Spleen (tissue), 11 donors: Measurements from ENCODE around the gene TSPAN9. TPM values are rescaled to one million over a fixed set of nuclear protein-coding genes. Genes with fewer than 3 reads are reported as not detected.

Source experiments
- DNase-seq: peaks from one replicate; pipeline ENCODE4 v3.0.0-alpha.2; 2020
- H3K27ac ChIP-seq, 8 donors: fragments of 200-600 bp; sonication (generic) in 7 of 8; 1 replicate in 4 of 8; 2 replicates in 4 of 8; pipeline versions ENCODE4 v1.5.0 to v1.8.0; 2016 to 2021; ENCODE audit warnings: inconsistent platforms in 4 of 8, mild to moderate bottlenecking in 4 of 8, moderate library complexity in 1 of 8
- H3K27me3 ChIP-seq, 7 donors: fragments of 200-600 bp; sonication (generic) in 6 of 7; replicated peaks in 1 of 7; 1 replicate in 4 of 7; 2 replicates in 3 of 7; pipeline versions ENCODE4 v1.5.0 to v1.8.0; 2016 to 2021; ENCODE audit warnings: inconsistent platforms in 3 of 7, mild to moderate bottlenecking in 1 of 7
- H3K36me3 ChIP-seq, 6 donors: fragments of 200-600 bp; sonication (generic) in 5 of 6; 1 replicate in 4 of 6; 2 replicates in 2 of 6; pipeline versions ENCODE4 v1.5.0 to v1.8.0; 2016 to 2021; ENCODE audit warnings: inconsistent platforms in 2 of 6
- H3K4me1 ChIP-seq, 6 donors: fragments of 200-600 bp; sonication (generic) in 5 of 6; 1 replicate in 3 of 6; 2 replicates in 3 of 6; pipeline versions ENCODE4 v1.5.0 to v1.8.0; 2016 to 2021; ENCODE audit warnings: inconsistent platforms in 3 of 6
- H3K4me3 ChIP-seq, 8 donors: fragments of 200-600 bp; sonication (generic) in 7 of 8; 1 replicate in 4 of 8; 2 replicates in 4 of 8; pipeline versions ENCODE4 v1.5.0 to v1.8.0; 2016 to 2021; ENCODE audit warnings: inconsistent platforms in 4 of 8, mild to moderate bottlenecking in 4 of 8, moderate library complexity in 2 of 8
- H3K9me3 ChIP-seq, 8 donors: fragments of 200-600 bp; sonication (generic) in 7 of 8; 1 replicate in 4 of 8; 2 replicates in 4 of 8; pipeline versions ENCODE4 v1.5.0 to v1.8.0; 2016 to 2021; ENCODE audit warnings: inconsistent platforms in 4 of 8
- CTCF ChIP-seq, 11 experiments: fragments of 200-600 bp in 7 of 11; fragments of 450-650 bp in 4 of 11; sonication (generic) in 4 of 11; IDR thresholded peaks in 8 of 11; conservative IDR thresholded peaks in 3 of 11; 1 replicate in 7 of 11; 2 replicates in 4 of 11; pipeline versions ENCODE4 v1.4.0 to v1.8.0; 2016 to 2021; ENCODE audit warnings: antibody characterized with exemption in 11 of 11, inconsistent platforms in 4 of 11, mild to moderate bottlenecking in 1 of 11
- POLR2A ChIP-seq, 3 donors: fragments of 450-650 bp; IDR thresholded peaks; one replicate each; pipeline ENCODE4 v1.5.1; 2017; ENCODE audit warnings: antibody characterized with exemption in 3 of 3, mild to moderate bottlenecking in 1 of 3
- POLR2AphosphoS5 ChIP-seq, 3 donors: sonication (generic); formaldehyde crosslinking; IDR thresholded peaks; one replicate each; pipeline ENCODE4 v1.5.1; 2017; ENCODE audit warnings: antibody characterized with exemption in 3 of 3
- WGBS, 5 donors: extraction: QIAGEN DNeasy Blood & Tissue Kit in 3 of 5; methylation state at CpG; one replicate each; pipeline versions ENCODE4 v1.1.5 to v1.1.7; 2013 to 2018; 5-methylcytosine and 5-hydroxymethylcytosine counted together
- intact Hi-C: fragments of 100-400 bp; cut with DNase I; formaldehyde crosslinking; loops from one replicate; pipeline ENCODE4 v1.15.0; 2023; ENCODE audit warnings: low total_unique reads
- polyA plus RNA-seq, 3 donors: library from polyadenylated mRNA; stranded (reverse); fragments of 200-250 nt; gene quantifications; one replicate each; pipeline ENCODE4 v1.2.1, GENCODE V29; 2013
- total RNA-seq, 7 donors: library from RNA; depleted of rRNA in 3 of 7; stranded (reverse); fragments of >200 nt in 3 of 7; fragmentation: NEBNext Ultra II Directional in 4 of 7; extraction: Animal tissue kit (Norgen Biotek cat#: 25700) in 4 of 7; gene quantifications; one replicate each; pipeline versions ENCODE4 v1.1.0 to v1.2.1, GENCODE V29; 2016 to 2021
- donor health status: healthy with polysubstance abuse.
- donor health status: DM: no; HTN: no; CAD: no; lungs with moderate emphysema.
- donor health status: DM: no; HTN: no; CAD: no.
- donor health status: Bipolar disorder and iron deficiency.
- donor health status: healthy.
- donor health status: DM: no; HTN: no; CAD: no.
- donor health status: DM: yes; HTN: yes; CAD: no.

The TSPAN9 gene
- total and polyA plus RNA-seq, 10 donors = 3.6 to 51.1 (median 32.4) TPM

GRCh38 chr12:3289702-3290101 is 212.5 kb downstream of the TSPAN9 start:
- no peak for DNase-seq
- Histone ChIP-seq H3K4me1 (peaks cover 0 to 5% (median 0%) of the 10 kb centered on the region in 6 donors), H3K36me3 (peaks cover 0 to 13% (median 0%) of the 10 kb centered on the region in 6 donors), H3K27me3 (peaks cover 0 to 29% (median 0%) of the 10 kb centered on the region in 7 donors), H3K27ac (no peak overlapping the region), H3K4me3 (no peak overlapping the region), H3K9me3 (no peaks in the 10 kb centered on the region)
- 77 to 84% (median 82%) methylated on average over 9 of the region's 9 CpGs for WGBS, 5 donors
- intact Hi-C loops = no loop called here
- no peak for TF ChIP-seq POLR2AphosphoS5 (IDR thresholded peaks at IDR 0.05)

DNA sequence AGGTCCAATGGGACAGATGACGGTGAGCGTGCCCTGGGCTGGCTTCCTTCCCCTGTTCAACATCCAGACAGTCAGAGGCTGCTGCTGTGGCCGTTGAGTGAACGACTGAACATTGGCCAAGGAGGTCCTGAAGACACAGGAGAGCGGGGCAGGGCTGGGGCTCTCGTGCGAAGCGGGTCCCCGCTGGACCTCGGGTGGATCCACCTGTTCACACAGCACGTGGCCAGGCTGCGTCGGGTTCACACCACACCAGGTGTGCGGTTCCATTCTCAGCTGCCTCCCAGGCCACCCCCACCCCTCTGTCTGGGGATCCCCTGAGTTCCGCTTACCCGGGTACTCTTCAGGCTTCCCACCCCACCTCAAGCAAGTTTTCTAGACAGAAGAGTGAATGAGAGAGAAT is 214.8 kb downstream of the TSPAN9 start:
- H3K36me3 ChIP-seq = peaks cover 0 to 6% (median 0%) of the 10 kb centered on the region in 6 donors
- H3K9me3 ChIP-seq = no peaks in the 10 kb centered on the region
- TF ChIP-seq CTCF (IDR thresholded peaks at IDR 0.05 in 8 of 11, conservative IDR thresholded peaks at IDR 0.05 in 3 of 11) = no peak
- no peak for TF ChIP-seq POLR2A (IDR thresholded peaks at IDR 0.05)
- no peak for TF ChIP-seq POLR2AphosphoS5 (IDR thresholded peaks at IDR 0.05)
- H3K4me1 ChIP-seq = no peaks in the 10 kb centered on the region
- WGBS, 5 donors = 80 to 92% (median 89%) methylated on average over 14 to 16 of the region's 16 CpGs
- intact Hi-C loops = no loop called here
- peaks cover 0 to 16% (median 0%) of the 10 kb centered on the region in 7 donors for H3K27me3 ChIP-seq
- DNase-seq = no peak
- no peak overlapping the region for H3K4me3 ChIP-seq
- no peak overlapping the region for H3K27ac ChIP-seq

DNA sequence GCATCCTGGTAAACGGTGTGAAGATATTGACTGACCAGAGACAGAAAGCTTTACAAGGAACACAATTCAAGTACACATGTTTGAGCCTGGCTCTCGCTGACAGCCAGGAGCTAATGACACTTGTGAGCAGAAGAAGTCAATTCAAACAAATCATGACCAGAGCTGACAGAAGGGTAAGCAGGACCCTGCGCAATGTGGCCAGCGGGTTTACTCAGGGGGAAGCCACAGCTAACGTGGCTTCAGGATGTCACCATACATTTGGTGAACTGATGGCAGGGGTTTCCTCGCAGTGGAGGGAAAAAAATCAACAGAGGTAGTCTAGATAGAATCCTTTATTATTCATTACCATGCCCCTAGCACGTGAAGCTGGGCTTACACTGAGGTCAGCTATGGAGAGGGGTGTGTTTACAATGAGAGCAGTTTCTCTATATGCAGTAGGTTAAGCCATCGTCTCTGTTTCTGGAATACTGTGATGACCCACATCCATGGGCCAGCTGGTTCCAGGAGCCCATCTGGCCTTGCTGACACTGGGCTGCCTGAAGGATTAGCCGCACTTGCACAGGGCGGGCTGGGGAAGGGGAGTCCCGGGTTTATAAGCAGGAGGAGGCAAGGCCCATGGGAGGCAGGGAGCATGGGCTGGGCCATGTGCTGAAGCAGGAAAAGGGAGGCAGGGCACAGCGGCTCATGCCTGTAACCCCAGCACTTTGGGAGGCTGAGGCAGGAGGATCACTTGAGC is 215.7 kb downstream of the TSPAN9 start:
- 64 to 85% (median 78%) methylated on average over 10 to 12 of the region's 12 CpGs for WGBS, 5 donors
- no peak for DNase-seq
- peaks cover 0 to 14% (median 0%) of the 10 kb centered on the region in 7 donors for H3K27me3 ChIP-seq
- H3K27ac ChIP-seq = no peak overlapping the region
- H3K4me1 ChIP-seq = no peaks in the 10 kb centered on the region
- no peaks in the 10 kb centered on the region for H3K9me3 ChIP-seq
- no peak overlapping the region for H3K4me3 ChIP-seq
- no peaks in the 10 kb centered on the region for H3K36me3 ChIP-seq
- intact Hi-C loops = no loop called here
- TF ChIP-seq POLR2A (IDR thresholded peaks at IDR 0.05) (no peak), CTCF (IDR thresholded peaks at IDR 0.05 in 8 of 11, conservative IDR thresholded peaks at IDR 0.05 in 3 of 11) (no peak), POLR2AphosphoS5 (IDR thresholded peaks at IDR 0.05) (no peak)

- DNase-seq = no peak
- intact Hi-C loops = no loop called here
- WGBS, 5 donors = 59 to 71% (median 64%) methylated on average over 18 of the region's 18 CpGs
- H3K9me3 ChIP-seq = no peaks in the 10 kb centered on the region
- H3K4me1 ChIP-seq = no peaks in the 10 kb centered on the region
- H3K36me3 ChIP-seq = no peaks in the 10 kb centered on the region
- H3K27me3 ChIP-seq = peaks cover 0 to 22% (median 0%) of the 10 kb centered on the region in 7 donors
- no peak overlapping the region for H3K4me3 ChIP-seq
- TF ChIP-seq CTCF (IDR thresholded peaks at IDR 0.05 in 8 of 11, conservative IDR thresholded peaks at IDR 0.05 in 3 of 11) (no peak), POLR2AphosphoS5 (IDR thresholded peaks at IDR 0.05) (no peak), POLR2A (IDR thresholded peaks at IDR 0.05) (no peak)
- no peak overlapping the region for H3K27ac ChIP-seq
Observed at GRCh38 chr12:3293446-3294161, 216.4 kb downstream of the TSPAN9 start.
